ENCODE results near the gene ZBTB21.

ZBTB21 gene

GRCh38 chr21:41948901-41949300 is 61.3 kb downstream of the ZBTB21 start:
- DNase-seq, result no peak

GRCh38 chr21:41948078-41948895 is 61.9 kb downstream of the ZBTB21 start:
- no peak for DNase-seq

DNA sequence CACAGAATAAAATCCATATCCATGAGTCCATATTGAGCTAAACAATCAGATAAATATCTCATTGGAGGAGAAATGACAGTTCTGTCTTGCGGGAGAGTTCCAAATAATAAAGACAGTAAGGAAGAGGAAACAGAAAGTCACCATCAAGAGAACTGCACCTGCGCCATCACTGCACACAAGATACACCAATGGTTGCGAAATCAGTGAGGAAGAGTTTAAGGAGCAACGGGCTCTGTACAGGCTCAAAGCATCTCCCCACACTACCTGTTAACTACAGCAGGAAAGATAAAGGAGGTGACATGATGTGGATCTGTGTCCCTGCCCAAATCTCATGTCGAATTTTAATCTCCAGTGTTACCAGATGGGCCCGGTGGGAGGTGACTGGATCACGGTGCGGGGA is 64.2 kb downstream of the ZBTB21 start:
- DNase-seq, result no peak

- no peak for DNase-seq
Measured at GRCh38 chr21:41943851-41944250, 66.3 kb downstream of the ZBTB21 start.

GRCh38 chr21:41942457-41942856 is 67.7 kb downstream of the ZBTB21 start:
- no peak for DNase-seq

GRCh38 chr21:41941941-41942340 is 68.2 kb downstream of the ZBTB21 start:
- no peak for DNase-seq

- DNase-seq, result no peak
Measured at GRCh38 chr21:41940431-41940830, 69.7 kb downstream of the ZBTB21 start.

GRCh38 chr21:41939391-41939790 is 70.8 kb downstream of the ZBTB21 start:
- DNase-seq, result no peak
